GDM1 (cell line): ENCODE data around the gene SLC1A3.

ENCODE experiments used
- DNase-seq: peaks from one replicate; lab custom pipeline; 2025; lab: John Stamatoyannopoulos, UW

The SLC1A3 gene

GRCh38 chr5:36599986-36600779 is 6.2 kb upstream of the SLC1A3 start:
- DNase-seq = no peak

DNA sequence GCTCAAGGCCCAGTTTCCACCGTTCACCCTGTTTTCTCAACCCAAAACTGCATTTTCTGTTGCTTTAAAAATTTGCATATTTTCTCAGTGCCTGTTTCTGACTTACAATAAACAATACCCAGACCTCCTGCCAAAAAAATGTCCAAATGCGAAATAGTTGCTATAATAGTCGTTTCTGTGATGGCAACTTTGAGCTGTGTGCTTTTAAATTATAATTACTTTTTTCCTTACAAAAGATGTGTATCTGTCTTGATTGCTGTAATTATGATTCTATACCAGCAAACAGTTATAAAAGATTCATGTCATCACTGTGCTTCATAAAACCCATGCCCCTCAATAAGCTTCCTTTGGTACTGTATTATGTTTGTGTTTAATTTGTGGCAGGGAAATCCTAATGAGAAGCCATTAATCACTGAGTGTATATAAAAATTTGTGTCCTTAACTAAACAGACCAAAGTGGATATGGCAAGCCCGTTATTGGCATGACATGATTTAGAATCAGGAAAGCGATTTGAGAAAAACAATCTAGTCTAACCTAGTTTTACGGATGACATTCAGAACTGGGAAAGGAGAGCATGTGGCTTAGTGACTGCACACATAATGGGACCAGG is 5.4 kb upstream of the SLC1A3 start:
- no peak for DNase-seq

DNA sequence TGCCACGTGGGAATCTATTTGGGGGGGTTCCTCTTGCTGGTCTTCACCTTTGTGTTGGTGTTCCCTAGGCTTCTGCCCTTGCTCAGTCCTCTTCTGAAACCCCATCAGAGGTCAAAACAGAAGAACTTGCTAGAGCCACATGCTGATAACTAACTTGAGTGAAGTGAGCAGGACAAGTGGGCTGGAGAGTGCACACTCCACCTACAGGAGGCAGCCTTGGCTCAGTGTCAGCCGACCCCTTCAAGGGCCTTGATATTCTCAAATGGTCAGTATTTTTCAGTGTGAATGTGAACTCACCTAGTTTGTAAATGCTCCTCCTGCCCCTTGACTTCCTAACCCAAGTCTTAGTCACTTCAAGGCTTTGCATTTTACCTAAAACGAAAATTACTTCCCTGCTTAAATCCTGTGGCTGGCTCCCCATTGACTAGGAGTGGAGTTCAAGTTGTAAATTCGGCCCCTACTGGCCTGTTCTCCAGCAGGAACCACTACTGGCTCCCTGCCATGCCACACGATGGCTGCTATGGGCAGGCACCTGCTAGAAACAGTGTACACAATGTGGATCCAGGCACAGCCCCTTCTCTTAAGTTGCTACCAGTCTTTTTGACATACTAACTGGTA is 3.6 kb upstream of the SLC1A3 start:
- DNase-seq = peak; percentile 44

GRCh38 chr5:36605241-36605640 is 1.2 kb upstream of the SLC1A3 start:
- DNase-seq = no peak

GRCh38 chr5:36606036-36606427 is 374 bp upstream of the SLC1A3 start:
- DNase-seq = no peak

GRCh38 chr5:36607114-36607571 is 737 bp downstream of the SLC1A3 start:
- DNase-seq = no peak

- DNase-seq = no peak
These were observed 1.7 kb downstream of the SLC1A3 start for GRCh38 chr5:36607838-36608783.

DNA sequence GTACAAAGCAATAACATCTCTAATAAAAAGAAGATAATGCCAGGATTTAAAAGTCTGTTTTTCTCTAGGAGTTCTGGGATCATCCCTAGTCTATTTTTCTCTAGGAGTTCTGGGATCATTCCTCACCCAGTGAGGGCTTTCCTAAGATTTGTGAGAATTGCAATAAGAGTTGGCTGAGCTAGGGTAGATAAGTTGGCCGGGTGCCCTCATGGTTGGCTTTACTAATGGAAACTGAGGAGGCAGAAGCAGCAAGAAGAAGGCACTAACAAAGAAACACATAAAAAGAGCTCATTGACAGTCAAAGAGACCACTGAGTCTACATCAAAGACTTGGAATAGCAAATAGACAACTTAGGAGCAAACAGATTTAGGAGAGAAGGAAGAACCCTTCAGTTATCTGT is 4.2 kb downstream of the SLC1A3 start:
- no peak for DNase-seq

- peak; percentile 1 for DNase-seq
These were observed 5.3 kb downstream of the SLC1A3 start for GRCh38 chr5:36611520-36612274.

DNA sequence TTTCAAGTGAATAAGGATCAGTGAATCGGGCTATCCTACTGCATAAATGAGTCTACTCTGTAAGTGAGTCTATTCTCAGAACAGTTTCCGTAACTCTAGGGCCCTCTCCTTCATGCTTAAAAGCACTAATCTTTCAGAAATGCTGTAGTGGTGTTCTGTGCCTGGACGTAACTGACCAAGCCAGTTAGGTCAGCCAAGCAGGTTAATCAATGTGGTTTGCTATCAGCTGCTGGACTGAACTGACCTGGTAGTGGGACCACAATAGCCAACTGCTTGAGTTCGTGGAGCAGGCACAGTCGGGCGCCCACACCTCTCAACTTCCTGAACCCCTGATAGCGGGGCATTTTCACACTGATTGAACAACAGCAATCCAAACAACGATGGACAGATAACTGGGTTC is 6.8 kb downstream of the SLC1A3 start:
- DNase-seq = no peak

GRCh38 chr5:36613771-36614656 is 7.6 kb downstream of the SLC1A3 start:
- no peak for DNase-seq

DNA sequence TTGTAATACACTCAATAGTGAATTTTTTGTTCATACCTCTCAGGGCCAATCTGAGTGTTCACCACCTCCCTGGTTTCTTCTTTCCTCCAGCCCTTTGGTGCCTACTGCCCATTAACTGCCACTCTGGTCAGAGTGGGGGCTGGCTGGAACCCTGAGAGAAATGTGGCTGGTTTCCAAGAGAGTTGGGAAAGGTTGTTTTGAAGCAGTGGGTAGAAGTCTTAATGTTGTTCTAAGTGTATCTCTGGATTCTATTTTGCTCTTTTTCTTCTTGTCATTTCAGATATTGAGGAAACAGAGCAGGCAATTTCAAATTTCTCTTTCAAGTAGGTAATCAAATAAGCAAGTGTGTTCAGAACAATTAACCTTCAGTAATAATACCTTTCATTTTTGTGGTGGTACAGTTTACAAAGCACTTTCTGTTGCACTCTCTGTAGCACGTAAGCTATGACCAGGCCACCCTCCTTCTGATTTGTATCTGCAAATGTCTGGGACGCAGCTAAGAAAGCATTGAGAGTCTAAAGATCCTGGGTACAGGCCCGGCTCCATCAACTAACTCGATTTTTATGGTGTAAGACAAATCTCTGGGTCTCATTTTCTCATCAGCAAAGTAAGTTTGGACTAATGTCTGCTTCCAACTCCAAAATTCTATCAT is 8.4 kb downstream of the SLC1A3 start:
- DNase-seq = no peak

DNA sequence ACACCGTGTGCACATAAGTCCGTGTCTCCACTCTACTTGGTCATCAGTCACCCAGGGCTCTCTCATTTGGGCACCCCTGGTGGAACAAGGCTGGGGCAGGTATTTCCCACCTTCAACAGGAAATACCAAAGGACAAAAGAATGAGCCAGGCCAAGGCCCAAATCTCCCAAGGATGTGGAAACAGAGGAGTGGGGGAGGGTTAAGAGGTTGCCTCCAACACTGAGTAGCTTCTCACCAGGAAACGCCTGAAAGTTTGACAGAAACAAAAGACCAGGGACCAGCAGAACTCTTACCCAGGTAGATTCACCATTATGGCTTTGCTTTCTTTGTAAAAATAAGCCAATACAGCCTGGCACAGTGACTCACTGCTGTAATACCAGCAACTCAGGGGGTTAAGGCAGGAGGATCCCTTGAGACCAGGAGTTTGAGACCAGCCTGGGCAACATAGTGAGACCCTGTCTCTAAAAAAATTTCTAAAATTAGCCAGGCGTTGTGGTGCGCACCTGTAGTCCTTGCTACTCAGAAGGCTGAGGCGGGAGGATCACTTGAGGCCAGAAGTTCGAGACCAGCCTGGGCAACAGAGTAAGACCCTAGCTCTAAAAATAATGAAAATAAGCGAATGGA is 12.7 kb downstream of the SLC1A3 start:
- no peak for DNase-seq

DNA sequence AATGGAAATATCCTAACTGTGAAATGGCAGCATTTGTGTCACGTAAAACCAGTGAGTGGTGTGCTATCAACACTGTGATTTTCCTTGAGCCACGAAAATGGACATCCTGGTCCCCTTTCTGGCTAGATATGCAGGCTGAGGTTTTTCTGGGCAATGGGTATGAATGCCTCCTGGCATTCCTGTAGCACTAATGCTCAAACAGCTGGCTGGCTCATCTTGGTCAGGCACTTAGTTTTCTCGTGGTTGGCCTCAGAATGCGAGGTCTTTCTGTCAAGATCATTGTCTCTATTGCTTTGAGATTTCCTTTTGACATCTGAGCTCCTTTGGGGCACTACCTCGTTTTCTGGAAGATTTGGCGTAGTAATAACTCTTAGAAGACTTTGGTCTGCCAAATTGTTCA is 15.6 kb downstream of the SLC1A3 start:
- DNase-seq = no peak

- DNase-seq = no peak
These were observed 17.4 kb downstream of the SLC1A3 start for GRCh38 chr5:36623832-36624231.

- no peak for DNase-seq
These were observed 17.9 kb downstream of the SLC1A3 start for GRCh38 chr5:36624277-36624676.

- DNase-seq = no peak
These were observed 22.3 kb downstream of the SLC1A3 start for GRCh38 chr5:36628695-36629094.

DNA sequence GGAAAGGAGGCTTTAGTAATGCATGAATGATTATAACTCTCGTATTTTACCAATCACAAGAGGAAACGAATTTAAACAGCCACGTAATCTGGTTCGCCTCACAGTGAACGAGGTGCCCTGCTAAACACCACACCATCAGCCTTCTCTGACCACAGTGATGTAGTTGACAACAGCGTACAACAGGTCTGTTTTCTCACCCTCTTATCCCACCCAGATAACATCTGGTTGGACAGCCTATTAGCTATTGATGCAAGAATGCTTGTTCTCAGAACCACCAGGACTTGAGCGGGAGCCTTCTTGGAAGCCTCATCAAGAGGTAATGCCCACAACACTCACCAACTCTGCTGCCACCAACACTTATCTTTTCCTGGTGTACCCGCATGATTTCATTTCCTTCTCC is 23.3 kb downstream of the SLC1A3 start:
- DNase-seq = no peak
